Panc1 (cell line): ENCODE results near the gene FAM53B. TPM values are rescaled to one million over a fixed set of nuclear protein-coding genes. Genes with fewer than 3 reads are reported as not detected.

Experiments used
- ATAC-seq: fragments of 200-7000 bp; cut with Tn5 transposase; 2 replicates; pipeline ENCODE4 v1.9.1; 2020; ENCODE audit warnings: mild to moderate bottlenecking, moderate library complexity
- BruUV-seq: library from RNA; stranded (reverse); fragments of 400-500 nt; replicated peaks from 2 replicates; lab custom pipeline; 2021; lab: Mats Ljungman, UMichigan
- CTCF ChIA-PET: fragments of 300-600 bp; sonication (Branson Sonifier 250); formaldehyde crosslinking; loops from one replicate; lab custom pipeline; 2022; ENCODE audit warnings: antibody characterized with exemption; lab: Charles Lee
- POLR2A ChIA-PET: fragments of 300-600 bp; sonication (Branson Sonifier 250); formaldehyde crosslinking; loops from one replicate; lab custom pipeline; 2022; ENCODE audit warnings: antibody characterized with exemption; lab: Charles Lee
- DNase-seq: peaks from one replicate; pipeline ENCODE4 v3.0.0-alpha.2; 2010; ENCODE audit warnings: low read depth, low spot score
- H3K27ac ChIP-seq: 2 replicates; pipeline ENCODE4 v1.5.1; 2011; ENCODE audit warnings: mild to moderate bottlenecking, low read length, inconsistent platforms
- H3K27me3 ChIP-seq: fragments of 200-500 bp; sonication (Bioruptor generic); 2 replicates; pipeline ENCODE4 v1.6.0; 2014; ENCODE audit warnings: low read length, inconsistent platforms; ENCODE audit not compliant: control insufficient read depth, insufficient read depth
- H3K36me3 ChIP-seq: fragments of 200-500 bp; sonication (Bioruptor generic); 2 replicates; pipeline ENCODE4 v1.5.1; 2014; ENCODE audit warnings: inconsistent platforms, mild to moderate bottlenecking, low read length, moderate library complexity; ENCODE audit not compliant: control insufficient read depth, insufficient read depth
- H3K4me1 ChIP-seq: 2 replicates; pipeline ENCODE4 v1.5.1; 2011; ENCODE audit warnings: inconsistent platforms, mild to moderate bottlenecking, low read length, moderate library complexity; ENCODE audit not compliant: control insufficient read depth, insufficient read depth
- H3K4me3 ChIP-seq, 2 experiments: 2 replicates each; pipeline ENCODE4 v1.5.1; 2011 to 2012; ENCODE audit warnings: low read depth in 2 of 2, low read length in 2 of 2, mild to moderate bottlenecking in 2 of 2, inconsistent platforms in 1 of 2, moderate library complexity in 1 of 2
- H3K9me3 ChIP-seq: fragments of 200-500 bp; sonication (Bioruptor generic); 2 replicates; pipeline ENCODE4 v1.5.1; 2014; ENCODE audit warnings: low read depth, mild to moderate bottlenecking, inconsistent platforms, low read length, moderate library complexity; ENCODE audit not compliant: control insufficient read depth, insufficient read depth
- POLR2AphosphoS5 ChIP-seq: IDR thresholded peaks from 2 replicates; pipeline ENCODE4 v1.6.1; 2012; ENCODE audit warnings: mild to moderate bottlenecking, low read depth, low read length, moderate library complexity
- SIN3A ChIP-seq: IDR thresholded peaks from 2 replicates; pipeline ENCODE4 v1.6.1; 2012; ENCODE audit warnings: low read depth, mild to moderate bottlenecking, low read length, moderate library complexity, borderline replicate concordance; ENCODE audit not compliant: insufficient read depth
- TCF7L2 ChIP-seq: IDR thresholded peaks from 2 replicates; pipeline ENCODE4 v1.6.1; 2011; ENCODE audit warnings: mild to moderate bottlenecking, low read depth, low read length, inconsistent platforms
- in situ Hi-C: cut with HindIII; loops from 2 replicates; pipeline ENCODE4 v1.10.0; 2016; ENCODE audit warnings: low sequenced_read_pairs, low pct_unique_long_range_greater_than_20kb
- intact Hi-C: fragments of 100-400 bp; cut with micrococcal nuclease; formaldehyde crosslinking; loops from one replicate; pipeline ENCODE4 v1.10.0; 2022; ENCODE audit not compliant: unreplicated experiment
- total RNA-seq: library from RNA; stranded (reverse); gene quantifications from one replicate; pipeline ENCODE4 v1.2.1, GENCODE V29; 2021; ENCODE audit not compliant: unreplicated experiment
- TF ChIP-seq, protein P1 (sequence below): fragments of 450-650 bp; IDR thresholded peaks from 2 replicates; pipeline ENCODE4 v1.5.1; 2017; ENCODE audit warnings: mild to moderate bottlenecking
- TF ChIP-seq, protein P2 (sequence below), 2 experiments: IDR thresholded peaks; 2 replicates each; pipeline ENCODE4 v1.6.1; 2011 to 2012; ENCODE audit warnings: low read depth in 2 of 2, control low read depth in 1 of 2, low read length in 1 of 2, mild to moderate bottlenecking in 1 of 2, moderate library complexity in 1 of 2; ENCODE audit not compliant: insufficient read depth in 1 of 2

The FAM53B gene
- total RNA-seq, 1 experiment from 2014 or later: 42.5 TPM

DNA sequence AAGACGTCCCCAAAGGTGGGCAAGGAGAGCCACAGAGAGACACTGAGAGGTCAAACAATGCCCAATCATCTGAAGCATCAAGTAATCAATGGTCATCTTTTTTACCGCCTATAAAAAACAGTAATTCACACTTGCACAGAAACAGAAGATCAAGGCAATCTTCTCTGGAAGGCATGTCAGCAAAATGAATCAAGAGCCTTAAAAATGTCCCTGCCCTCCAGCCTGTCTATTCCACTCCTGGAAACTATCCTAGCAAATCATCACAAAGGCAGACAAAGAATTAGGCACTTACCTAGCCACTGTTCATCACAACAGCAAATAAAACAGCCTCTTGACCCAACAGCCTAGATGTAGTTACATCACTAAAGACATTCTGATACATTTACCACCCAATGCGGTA, 48.9 kb downstream of the FAM53B start:
- no peak overlapping the region for H3K27ac ChIP-seq
- ATAC-seq: no peak
- no peaks in the 10 kb centered on the region for H3K27me3 ChIP-seq
- in situ Hi-C loops: no loop called here
- no peak for DNase-seq
- H3K4me3 ChIP-seq: no peak overlapping the region
- no peaks in the 10 kb centered on the region for H3K9me3 ChIP-seq
- CTCF ChIA-PET: no interaction called here
- no TSS peak for BruUV-seq
- TF ChIP-seq, protein P1, sequence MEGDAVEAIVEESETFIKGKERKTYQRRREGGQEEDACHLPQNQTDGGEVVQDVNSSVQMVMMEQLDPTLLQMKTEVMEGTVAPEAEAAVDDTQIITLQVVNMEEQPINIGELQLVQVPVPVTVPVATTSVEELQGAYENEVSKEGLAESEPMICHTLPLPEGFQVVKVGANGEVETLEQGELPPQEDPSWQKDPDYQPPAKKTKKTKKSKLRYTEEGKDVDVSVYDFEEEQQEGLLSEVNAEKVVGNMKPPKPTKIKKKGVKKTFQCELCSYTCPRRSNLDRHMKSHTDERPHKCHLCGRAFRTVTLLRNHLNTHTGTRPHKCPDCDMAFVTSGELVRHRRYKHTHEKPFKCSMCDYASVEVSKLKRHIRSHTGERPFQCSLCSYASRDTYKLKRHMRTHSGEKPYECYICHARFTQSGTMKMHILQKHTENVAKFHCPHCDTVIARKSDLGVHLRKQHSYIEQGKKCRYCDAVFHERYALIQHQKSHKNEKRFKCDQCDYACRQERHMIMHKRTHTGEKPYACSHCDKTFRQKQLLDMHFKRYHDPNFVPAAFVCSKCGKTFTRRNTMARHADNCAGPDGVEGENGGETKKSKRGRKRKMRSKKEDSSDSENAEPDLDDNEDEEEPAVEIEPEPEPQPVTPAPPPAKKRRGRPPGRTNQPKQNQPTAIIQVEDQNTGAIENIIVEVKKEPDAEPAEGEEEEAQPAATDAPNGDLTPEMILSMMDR: no peak
- no peaks in the 10 kb centered on the region; the same call in 1 of the 2 replicates for H3K36me3 ChIP-seq
- POLR2A ChIA-PET: no interaction called here
- intact Hi-C loops: no loop called here
- H3K4me1 ChIP-seq: no peaks in the 10 kb centered on the region

DNA sequence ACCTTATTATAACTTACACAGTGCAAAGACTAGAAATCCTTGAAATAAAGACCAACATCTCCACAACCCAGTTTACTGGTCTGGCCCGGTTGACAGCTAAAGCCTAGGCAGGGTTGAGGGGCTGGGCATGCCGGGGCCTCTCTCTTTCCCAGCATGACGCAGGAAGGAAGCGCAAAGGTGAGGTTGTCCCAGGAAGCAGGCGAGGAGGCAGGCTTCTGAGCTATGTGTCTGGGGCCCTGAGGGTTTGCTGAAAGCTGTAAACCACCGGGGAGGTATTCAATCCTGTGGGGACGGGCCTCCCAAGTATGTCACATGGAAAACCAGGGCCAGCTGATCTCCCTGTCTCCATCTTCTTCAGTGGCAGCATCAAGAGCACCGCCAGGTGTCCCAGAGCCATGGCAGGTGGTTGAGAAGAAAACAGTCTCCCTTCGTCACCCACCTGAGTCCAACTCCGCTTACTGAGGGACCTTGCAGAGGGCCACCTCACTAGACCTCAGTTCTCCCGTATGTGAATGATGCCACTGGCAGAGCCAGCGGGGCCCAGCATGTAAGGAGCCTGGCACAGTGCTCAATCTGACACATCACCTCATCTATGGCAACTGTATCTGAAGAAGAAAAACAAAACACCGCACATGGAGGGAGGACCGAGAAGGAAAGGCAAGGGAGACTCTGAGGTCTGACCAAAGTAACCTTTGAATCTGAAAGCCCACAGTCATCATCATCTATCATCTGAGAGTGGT, 49.5 kb downstream of the FAM53B start:
- no peaks in the 10 kb centered on the region; the same call in 1 of the 2 replicates for H3K36me3 ChIP-seq
- no peaks in the 10 kb centered on the region for H3K27me3 ChIP-seq
- in situ Hi-C loops: no loop called here
- ChIA-PET POLR2A (no interaction called here), CTCF (no interaction called here)
- no peak overlapping the region for H3K4me3 ChIP-seq
- H3K9me3 ChIP-seq: no peaks in the 10 kb centered on the region
- no peaks in the 10 kb centered on the region for H3K4me1 ChIP-seq
- DNase-seq (no peak), ATAC-seq (no peak)
- intact Hi-C loops: no loop called here
- H3K27ac ChIP-seq: no peak overlapping the region
- TF ChIP-seq POLR2AphosphoS5 (no peak), TCF7L2 (no peak), SIN3A (no peak)
- TF ChIP-seq, protein P2, sequence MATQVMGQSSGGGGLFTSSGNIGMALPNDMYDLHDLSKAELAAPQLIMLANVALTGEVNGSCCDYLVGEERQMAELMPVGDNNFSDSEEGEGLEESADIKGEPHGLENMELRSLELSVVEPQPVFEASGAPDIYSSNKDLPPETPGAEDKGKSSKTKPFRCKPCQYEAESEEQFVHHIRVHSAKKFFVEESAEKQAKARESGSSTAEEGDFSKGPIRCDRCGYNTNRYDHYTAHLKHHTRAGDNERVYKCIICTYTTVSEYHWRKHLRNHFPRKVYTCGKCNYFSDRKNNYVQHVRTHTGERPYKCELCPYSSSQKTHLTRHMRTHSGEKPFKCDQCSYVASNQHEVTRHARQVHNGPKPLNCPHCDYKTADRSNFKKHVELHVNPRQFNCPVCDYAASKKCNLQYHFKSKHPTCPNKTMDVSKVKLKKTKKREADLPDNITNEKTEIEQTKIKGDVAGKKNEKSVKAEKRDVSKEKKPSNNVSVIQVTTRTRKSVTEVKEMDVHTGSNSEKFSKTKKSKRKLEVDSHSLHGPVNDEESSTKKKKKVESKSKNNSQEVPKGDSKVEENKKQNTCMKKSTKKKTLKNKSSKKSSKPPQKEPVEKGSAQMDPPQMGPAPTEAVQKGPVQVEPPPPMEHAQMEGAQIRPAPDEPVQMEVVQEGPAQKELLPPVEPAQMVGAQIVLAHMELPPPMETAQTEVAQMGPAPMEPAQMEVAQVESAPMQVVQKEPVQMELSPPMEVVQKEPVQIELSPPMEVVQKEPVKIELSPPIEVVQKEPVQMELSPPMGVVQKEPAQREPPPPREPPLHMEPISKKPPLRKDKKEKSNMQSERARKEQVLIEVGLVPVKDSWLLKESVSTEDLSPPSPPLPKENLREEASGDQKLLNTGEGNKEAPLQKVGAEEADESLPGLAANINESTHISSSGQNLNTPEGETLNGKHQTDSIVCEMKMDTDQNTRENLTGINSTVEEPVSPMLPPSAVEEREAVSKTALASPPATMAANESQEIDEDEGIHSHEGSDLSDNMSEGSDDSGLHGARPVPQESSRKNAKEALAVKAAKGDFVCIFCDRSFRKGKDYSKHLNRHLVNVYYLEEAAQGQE (IDR thresholded peaks at IDR 0.05; ENCODE audit: insufficient read depth in 1 of 2, low read depth in 2 of 2, low read length in 1 of 2): no peak
- TF ChIP-seq, protein P1: no peak
- no TSS peak for BruUV-seq
